OCI-LY7 (cell line): ENCODE results near the gene MTF2.

Source experiments
- EZH2phosphoT487 ChIP-seq: fragments of 200-600 bp; sonication (generic); IDR thresholded peaks from 2 replicates; pipeline ENCODE4 v1.6.1; 2018; ENCODE audit warnings: low read depth, borderline replicate concordance, mild to moderate bottlenecking, mixed run types, antibody characterized with exemption, low read length, moderate library complexity, mixed read lengths
- TF ChIP-seq, protein P1 (sequence below): fragments of 200-600 bp; sonication (generic); conservative IDR thresholded peaks from 2 replicates; pipeline ENCODE4 v1.5.1; 2014; ENCODE audit warnings: mild to moderate bottlenecking, antibody characterized with exemption, low read length, moderate library complexity, mixed read lengths

DNA sequence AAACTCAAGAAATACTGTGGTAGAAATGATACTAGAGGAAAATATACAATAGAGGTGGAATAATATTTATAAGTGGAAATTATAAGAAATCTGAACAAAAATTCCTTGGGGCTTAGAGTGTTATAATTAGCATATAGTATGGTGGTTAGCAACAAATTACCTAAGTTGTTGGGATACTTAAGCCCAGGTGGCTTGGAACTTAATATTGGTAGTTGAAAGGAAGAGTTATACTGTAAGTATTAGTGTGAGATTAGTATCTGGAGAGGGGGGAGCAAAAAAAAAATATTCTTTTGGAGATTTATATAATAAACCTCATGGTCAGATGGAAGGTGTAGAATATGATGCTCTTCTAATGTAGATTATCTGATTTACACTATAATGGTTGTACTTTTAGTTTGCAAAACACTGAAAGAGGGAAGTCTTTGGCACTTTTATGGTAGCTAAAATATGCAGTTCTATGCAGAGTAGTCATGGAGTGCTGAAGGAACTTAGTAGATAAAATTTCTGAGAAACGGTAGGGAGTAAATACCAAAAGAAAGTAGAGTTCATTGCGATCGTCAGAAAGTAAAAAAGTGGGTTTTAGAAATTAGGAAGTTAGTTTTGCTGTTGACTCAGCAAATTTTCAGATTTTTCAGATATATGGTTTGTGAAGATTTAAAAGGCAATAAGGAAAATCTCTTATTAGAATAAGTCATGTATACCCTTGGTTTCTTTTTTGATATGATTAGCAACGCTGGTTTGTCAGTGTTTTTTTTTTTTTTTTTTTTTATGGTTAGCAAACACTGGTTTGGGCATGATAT is 45.7 kb downstream of the MTF2 start:
- TF ChIP-seq, protein P1, sequence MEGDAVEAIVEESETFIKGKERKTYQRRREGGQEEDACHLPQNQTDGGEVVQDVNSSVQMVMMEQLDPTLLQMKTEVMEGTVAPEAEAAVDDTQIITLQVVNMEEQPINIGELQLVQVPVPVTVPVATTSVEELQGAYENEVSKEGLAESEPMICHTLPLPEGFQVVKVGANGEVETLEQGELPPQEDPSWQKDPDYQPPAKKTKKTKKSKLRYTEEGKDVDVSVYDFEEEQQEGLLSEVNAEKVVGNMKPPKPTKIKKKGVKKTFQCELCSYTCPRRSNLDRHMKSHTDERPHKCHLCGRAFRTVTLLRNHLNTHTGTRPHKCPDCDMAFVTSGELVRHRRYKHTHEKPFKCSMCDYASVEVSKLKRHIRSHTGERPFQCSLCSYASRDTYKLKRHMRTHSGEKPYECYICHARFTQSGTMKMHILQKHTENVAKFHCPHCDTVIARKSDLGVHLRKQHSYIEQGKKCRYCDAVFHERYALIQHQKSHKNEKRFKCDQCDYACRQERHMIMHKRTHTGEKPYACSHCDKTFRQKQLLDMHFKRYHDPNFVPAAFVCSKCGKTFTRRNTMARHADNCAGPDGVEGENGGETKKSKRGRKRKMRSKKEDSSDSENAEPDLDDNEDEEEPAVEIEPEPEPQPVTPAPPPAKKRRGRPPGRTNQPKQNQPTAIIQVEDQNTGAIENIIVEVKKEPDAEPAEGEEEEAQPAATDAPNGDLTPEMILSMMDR: no peak
- TF ChIP-seq EZH2phosphoT487: no peak
